ENCODE data around the gene CCR8. TPM values are rescaled to one million over a fixed set of nuclear protein-coding genes. Genes with fewer than 3 reads are reported as not detected.

The CCR8 gene, protein sequence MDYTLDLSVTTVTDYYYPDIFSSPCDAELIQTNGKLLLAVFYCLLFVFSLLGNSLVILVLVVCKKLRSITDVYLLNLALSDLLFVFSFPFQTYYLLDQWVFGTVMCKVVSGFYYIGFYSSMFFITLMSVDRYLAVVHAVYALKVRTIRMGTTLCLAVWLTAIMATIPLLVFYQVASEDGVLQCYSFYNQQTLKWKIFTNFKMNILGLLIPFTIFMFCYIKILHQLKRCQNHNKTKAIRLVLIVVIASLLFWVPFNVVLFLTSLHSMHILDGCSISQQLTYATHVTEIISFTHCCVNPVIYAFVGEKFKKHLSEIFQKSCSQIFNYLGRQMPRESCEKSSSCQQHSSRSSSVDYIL
- total RNA-seq: not detected in 3 replicates
- long read RNA-seq: 0 reads

DNA sequence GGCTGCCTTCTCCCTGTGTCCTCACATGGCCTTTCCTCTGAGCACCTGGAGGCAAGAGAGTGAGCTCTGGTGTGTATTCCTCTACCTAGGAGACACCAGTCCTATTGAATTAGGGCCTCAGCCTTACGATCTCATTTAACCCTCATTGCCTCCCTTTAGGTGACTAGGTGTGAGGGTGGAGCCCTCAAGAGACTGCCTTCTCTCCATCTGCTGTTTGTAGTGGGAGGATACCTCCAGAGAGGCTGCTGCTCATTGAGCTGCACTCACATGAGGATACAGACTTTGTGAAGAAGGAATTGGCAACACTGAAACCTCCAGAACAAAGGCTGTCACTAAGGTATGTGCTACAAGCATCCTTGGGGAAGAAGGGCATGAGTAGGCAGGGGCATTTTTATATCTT, at the start of gene CCR8:
CCR8 (plus strand) TSS at position 217 of the 400 bp plus-strand sequence. CDS start 2,623 bp downstream, outside the sequence.
- no peak within 1 kb of the TSS for H3K27ac Mint-ChIP-seq (ENCODE audit: unreplicated experiment)
- no peaks in the 10 kb centered on the region for H3K36me3 Mint-ChIP-seq (ENCODE audit: low read depth)
- H3K4me1 Mint-ChIP-seq (ENCODE audit: low read depth): no peaks in the 10 kb centered on the region
- no peaks in the 10 kb centered on the region for H3K9me3 Mint-ChIP-seq (ENCODE audit: low read depth)
- TF ChIP-seq, protein P1, sequence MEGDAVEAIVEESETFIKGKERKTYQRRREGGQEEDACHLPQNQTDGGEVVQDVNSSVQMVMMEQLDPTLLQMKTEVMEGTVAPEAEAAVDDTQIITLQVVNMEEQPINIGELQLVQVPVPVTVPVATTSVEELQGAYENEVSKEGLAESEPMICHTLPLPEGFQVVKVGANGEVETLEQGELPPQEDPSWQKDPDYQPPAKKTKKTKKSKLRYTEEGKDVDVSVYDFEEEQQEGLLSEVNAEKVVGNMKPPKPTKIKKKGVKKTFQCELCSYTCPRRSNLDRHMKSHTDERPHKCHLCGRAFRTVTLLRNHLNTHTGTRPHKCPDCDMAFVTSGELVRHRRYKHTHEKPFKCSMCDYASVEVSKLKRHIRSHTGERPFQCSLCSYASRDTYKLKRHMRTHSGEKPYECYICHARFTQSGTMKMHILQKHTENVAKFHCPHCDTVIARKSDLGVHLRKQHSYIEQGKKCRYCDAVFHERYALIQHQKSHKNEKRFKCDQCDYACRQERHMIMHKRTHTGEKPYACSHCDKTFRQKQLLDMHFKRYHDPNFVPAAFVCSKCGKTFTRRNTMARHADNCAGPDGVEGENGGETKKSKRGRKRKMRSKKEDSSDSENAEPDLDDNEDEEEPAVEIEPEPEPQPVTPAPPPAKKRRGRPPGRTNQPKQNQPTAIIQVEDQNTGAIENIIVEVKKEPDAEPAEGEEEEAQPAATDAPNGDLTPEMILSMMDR (IDR thresholded peaks at IDR 0.05): no peak
- DNase-seq (ENCODE audit: low spot score): no peak
- H3K27me3 Mint-ChIP-seq (ENCODE audit: low read depth): peaks cover 8% of the 10 kb centered on the region
- H3K4me3 Mint-ChIP-seq (ENCODE audit: unreplicated experiment): no peak within 1 kb of the TSS

DNA sequence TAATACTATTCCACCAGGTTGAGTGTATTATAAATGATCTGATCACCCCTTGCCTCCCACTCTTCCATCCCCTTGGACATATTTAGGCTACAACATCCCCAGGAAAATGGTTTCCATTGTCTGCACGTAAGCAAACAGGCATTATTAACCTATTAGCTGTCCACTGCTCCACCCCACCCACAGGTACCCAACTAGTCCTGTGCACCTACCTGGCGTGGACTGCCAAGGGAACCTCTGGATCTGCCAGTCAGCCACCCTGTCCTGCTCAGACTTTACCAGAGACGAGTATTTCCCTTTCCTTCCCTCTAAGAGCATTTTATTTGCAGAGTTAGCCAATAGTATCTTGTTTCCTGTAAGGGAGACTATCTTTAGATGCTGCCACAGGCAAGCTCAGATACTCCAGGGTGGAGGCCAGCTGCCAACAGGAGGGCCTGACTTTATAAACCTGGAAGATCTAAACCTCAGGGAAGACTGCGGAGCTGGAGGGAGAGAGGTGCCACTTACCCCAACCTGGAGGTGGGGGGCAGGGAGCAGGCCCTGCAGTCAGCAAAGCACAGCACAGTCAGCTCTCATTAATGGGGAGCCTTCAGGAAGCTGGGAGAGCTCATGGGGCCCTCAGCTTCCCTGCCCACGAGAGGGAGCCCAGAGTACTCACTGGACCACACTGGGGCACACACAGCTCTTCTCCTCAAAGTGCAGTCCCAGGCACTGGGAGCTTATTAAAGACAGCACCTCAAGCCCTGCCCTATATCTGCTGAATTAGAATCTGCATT, 49.6 kb upstream of the CCR8 start, which contains the start of gene CX3CR1:
CX3CR1 (minus strand) TSS at position 292 of the 773 bp plus-strand sequence. CDS start 13,527 bp downstream, outside the sequence.
- TF ChIP-seq, protein P1 (IDR thresholded peaks at IDR 0.05): no peak
- Mint-ChIP-seq H3K36me3 (ENCODE audit: low read depth) (no peaks in the 10 kb centered on the region), H3K9me3 (ENCODE audit: low read depth) (no peaks in the 10 kb centered on the region), H3K4me3 (ENCODE audit: unreplicated experiment) (no peak within 1 kb of the TSS), H3K27ac (ENCODE audit: unreplicated experiment) (no peak within 1 kb of the TSS), H3K4me1 (ENCODE audit: low read depth) (peaks cover 21% of the 10 kb centered on the region), H3K27me3 (ENCODE audit: low read depth) (peaks cover 5% of the 10 kb centered on the region)
- DNase-seq (ENCODE audit: low spot score): no peak

DNA sequence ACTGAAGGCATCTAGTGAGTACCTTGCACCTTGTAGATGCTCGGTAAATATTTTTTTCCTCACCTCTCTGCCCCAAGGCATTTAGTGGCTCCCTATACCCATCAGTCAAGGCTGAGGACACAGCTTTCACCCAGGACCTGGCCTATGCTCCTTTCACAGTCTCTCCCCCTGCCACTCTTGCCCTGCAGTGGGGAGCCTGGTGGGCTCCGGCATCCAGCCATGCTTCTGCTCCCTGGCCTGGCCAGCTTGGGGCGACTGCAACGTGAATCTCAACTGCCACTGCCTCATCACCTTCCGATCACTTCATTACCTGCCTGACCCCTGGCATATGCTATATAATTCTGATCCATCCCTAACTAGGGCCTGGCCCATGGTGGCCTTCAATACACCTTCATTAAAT, 48.9 kb upstream of the CCR8 start:
- Mint-ChIP-seq H3K9me3 (ENCODE audit: low read depth) (no peaks in the 10 kb centered on the region), H3K36me3 (ENCODE audit: low read depth) (no peaks in the 10 kb centered on the region), H3K27me3 (ENCODE audit: low read depth) (peaks cover 5% of the 10 kb centered on the region), H3K4me1 (ENCODE audit: low read depth) (peaks cover 21% of the 10 kb centered on the region), H3K27ac (ENCODE audit: unreplicated experiment) (no peak overlapping the region), H3K4me3 (ENCODE audit: unreplicated experiment) (no peak overlapping the region)
- TF ChIP-seq, protein P1 (IDR thresholded peaks at IDR 0.05): no peak
- no peak for DNase-seq (ENCODE audit: low spot score)

DNA sequence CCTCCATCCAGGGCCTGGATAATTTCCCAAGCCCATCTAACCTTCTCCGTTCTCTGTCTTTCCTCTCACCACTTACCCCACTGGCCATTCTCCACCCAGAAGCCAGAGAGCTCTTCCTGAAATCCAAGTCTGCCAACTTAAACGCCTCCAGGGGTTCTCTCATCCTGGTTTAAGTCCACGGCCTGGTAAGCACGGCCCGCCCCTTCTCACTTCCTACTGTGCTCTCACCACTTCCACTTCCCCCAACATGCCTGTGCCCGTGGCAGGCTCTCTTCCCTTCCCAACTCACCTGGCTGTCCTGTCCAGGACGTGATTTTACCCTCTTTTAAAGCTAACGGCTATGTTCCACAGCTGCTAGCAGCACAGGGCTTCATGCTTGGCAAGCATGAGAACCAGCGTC, 48.0 kb upstream of the CCR8 start:
- Mint-ChIP-seq H3K4me1 (ENCODE audit: low read depth) (peaks cover 21% of the 10 kb centered on the region), H3K4me3 (ENCODE audit: unreplicated experiment) (no peak overlapping the region), H3K36me3 (ENCODE audit: low read depth) (no peaks in the 10 kb centered on the region), H3K9me3 (ENCODE audit: low read depth) (no peaks in the 10 kb centered on the region), H3K27me3 (ENCODE audit: low read depth) (no peaks in the 10 kb centered on the region), H3K27ac (ENCODE audit: unreplicated experiment) (no peak overlapping the region)
- DNase-seq (ENCODE audit: low spot score): no peak
- TF ChIP-seq, protein P1 (IDR thresholded peaks at IDR 0.05): no peak

DNA sequence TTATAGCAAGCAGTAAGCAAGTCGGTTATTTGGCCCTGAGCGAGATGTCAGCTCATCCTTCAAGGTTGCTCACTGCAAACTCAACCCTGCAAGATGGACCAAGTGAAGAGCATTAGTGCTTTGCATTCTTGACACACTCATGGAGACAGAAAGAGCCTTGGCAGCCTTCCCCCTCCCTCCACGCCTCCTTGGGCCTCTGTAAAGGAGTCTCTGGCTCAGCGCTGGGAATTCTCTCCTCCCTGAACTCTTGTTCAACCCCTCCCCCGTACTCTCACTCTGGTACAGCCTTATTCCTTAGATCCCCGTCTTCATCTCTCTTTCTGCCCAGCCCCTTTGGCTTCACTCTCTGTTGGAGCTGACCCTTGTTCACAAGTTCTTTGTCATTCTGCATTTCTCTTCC, 47.5 kb upstream of the CCR8 start:
- Mint-ChIP-seq H3K4me1 (ENCODE audit: low read depth) (peaks cover 21% of the 10 kb centered on the region), H3K9me3 (ENCODE audit: low read depth) (no peaks in the 10 kb centered on the region), H3K27me3 (ENCODE audit: low read depth) (no peaks in the 10 kb centered on the region), H3K4me3 (ENCODE audit: unreplicated experiment) (no peak overlapping the region), H3K36me3 (ENCODE audit: low read depth) (no peaks in the 10 kb centered on the region), H3K27ac (ENCODE audit: unreplicated experiment) (no peak overlapping the region)
- no peak for DNase-seq (ENCODE audit: low spot score)
- TF ChIP-seq, protein P1 (IDR thresholded peaks at IDR 0.05): no peak
